Right lobe of liver (tissue), 6 donors: Measurements from ENCODE around the gene GRM3. TPM values are rescaled to one million over a fixed set of nuclear protein-coding genes. Genes with fewer than 3 reads are reported as not detected.

Experiments
- ATAC-seq, 4 donors: fragments of 200-7000 bp; cut with Tn5 transposase; one replicate each; pipeline ENCODE4 v1.9.1; 2020; ENCODE audit warnings: mild to moderate bottlenecking in 4 of 4, moderate library complexity in 4 of 4
- DNase-seq, 3 donors: peaks; one replicate each; pipeline ENCODE4 v3.0.0-alpha.2; 2020
- H3K27ac ChIP-seq, 3 donors: fragments of 200-600 bp; one replicate each; pipeline ENCODE4 v1.8.0; 2022
- H3K27me3 ChIP-seq, 2 donors: fragments of 200-600 bp; one replicate each; pipeline ENCODE4 v1.8.0; 2022
- H3K36me3 ChIP-seq, 4 donors: fragments of 200-600 bp; sonication (generic) in 1 of 4; one replicate each; pipeline versions ENCODE4 v1.5.1 to v1.8.0; 2017 to 2022; ENCODE audit warnings: control low read depth in 1 of 4
- H3K4me1 ChIP-seq, 4 donors: fragments of 200-600 bp; sonication (generic) in 1 of 4; one replicate each; pipeline versions ENCODE4 v1.5.1 to v1.8.0; 2017 to 2022; ENCODE audit warnings: control low read depth in 1 of 4
- H3K4me3 ChIP-seq, 3 donors: fragments of 200-600 bp; one replicate each; pipeline ENCODE4 v1.8.0; 2022
- H3K9me3 ChIP-seq, 4 donors: fragments of 200-600 bp; sonication (generic) in 1 of 4; one replicate each; pipeline versions ENCODE4 v1.5.1 to v1.8.0; 2017 to 2022; ENCODE audit warnings: control low read depth in 1 of 4
- CTCF ChIP-seq, 4 donors: fragments of 200-600 bp in 3 of 4; fragments of 450-650 bp in 1 of 4; IDR thresholded peaks; one replicate each; pipeline versions ENCODE4 v1.5.1 to v1.8.0; 2016 to 2022; ENCODE audit warnings: antibody characterized with exemption in 4 of 4, mild to moderate bottlenecking in 2 of 4
- POLR2A ChIP-seq: fragments of 450-650 bp; IDR thresholded peaks from one replicate; pipeline ENCODE4 v1.6.1; 2017; ENCODE audit warnings: antibody characterized with exemption, mild to moderate bottlenecking
- WGBS: methylation state at CpG from one replicate; pipeline ENCODE4 v1.1.6; 2018; ENCODE audit warnings: low coverage, low lambda C conversion rate; ENCODE audit not compliant: insufficient coverage; ENCODE audit errors: missing lambda C conversion rate; 5-methylcytosine and 5-hydroxymethylcytosine counted together
- intact Hi-C, 2 donors: fragments of 100-400 bp; cut with DNase I; formaldehyde crosslinking; loops; one replicate each; pipeline versions ENCODE4 v1.11.2 to v1.14.1; 2022
- total RNA-seq, 6 experiments: library from RNA; depleted of rRNA in 2 of 6; stranded (reverse); fragments of >200 nt in 2 of 6; fragmentation: NEBNext Ultra II Directional in 3 of 6; extraction: Animal tissue kit (Norgen Biotek cat#: 25700) in 3 of 6; gene quantifications; one replicate each; pipeline versions ENCODE4 v1.1.0 to v1.2.4, GENCODE V29; 2016 to 2023
- donor health status: DM: no; HTN: yes; CAD: no.
- donor health status: DM: no; HTN: no; CAD: no.
- donor health status: DM: no; HTN: no; CAD: no.
- donor health status: DM: no; HTN: yes; CAD: no.
- donor health status: DM: no; HTN: yes; CAD: no.

Gene GRM3
- total RNA-seq, 6 experiments from 2014 or later, result 0.12 TPM; not detected in 5

DNA sequence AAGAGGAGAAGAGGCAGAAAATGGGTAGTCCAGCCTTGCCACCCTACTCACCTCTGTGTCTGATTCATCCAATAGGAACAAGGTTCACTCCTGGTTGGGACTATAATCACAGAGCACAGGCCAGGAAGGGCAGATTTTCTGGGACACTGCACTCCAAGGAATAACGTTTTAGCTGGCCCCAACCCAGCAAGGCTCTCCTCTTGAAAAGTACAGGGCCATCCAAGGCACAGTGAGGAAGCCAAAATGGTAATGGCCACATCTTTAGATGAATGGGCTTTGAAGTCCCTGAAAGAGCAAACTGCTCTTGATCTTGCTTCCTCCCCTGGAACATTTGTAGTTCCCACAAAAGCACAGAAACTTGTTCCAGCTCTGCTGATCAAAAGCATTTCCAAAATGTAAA lies 149.4 kb downstream of the GRM3 start:
- 13% methylated on average over 1 of the region's 1 CpG for WGBS
- ATAC-seq (no peak), DNase-seq (no peak)
- TF ChIP-seq CTCF (IDR thresholded peaks at IDR 0.05), result no peak
- no peak for TF ChIP-seq POLR2A
- Histone ChIP-seq H3K27ac (no peak overlapping the region), H3K27me3 (no peaks in the 10 kb centered on the region), H3K4me1 (no peaks in the 10 kb centered on the region), H3K4me3 (no peak overlapping the region), H3K9me3 (no peaks in the 10 kb centered on the region), H3K36me3 (no peaks in the 10 kb centered on the region)
- intact Hi-C loops, result no loop called here

DNA sequence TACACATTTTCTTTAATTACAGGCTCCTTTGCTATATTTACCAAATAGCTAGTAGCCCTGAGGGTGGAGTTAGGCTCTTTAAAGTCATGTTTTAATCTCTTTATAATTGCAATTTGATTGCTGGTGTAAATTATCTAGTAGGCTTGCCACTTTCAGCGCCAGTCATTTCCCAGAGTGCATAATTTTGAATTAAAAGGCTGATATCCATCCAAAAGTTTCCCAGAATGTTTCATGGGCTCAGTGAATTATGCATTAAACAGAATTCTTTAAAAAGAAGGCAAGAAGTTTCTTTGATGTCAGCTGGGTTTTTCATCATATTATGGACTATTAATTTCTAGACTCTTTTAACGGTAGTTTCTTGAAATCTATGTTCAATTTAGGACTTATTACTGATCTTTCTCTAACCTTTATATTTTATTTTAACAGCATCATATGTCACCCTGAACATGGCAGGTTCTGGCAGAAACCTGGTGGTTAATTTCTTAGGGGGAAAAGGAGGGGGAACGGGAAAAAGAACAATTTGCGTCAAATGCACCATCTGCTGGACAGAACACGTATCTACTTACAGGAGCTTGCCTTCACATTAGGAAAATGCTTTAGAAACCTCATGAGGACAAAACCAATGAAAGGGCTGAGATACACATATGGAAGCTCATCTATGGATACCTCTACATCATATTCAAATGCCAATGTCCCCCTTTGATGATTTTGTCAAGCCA lies 171.1 kb downstream of the GRM3 start:
- peak in 1 of 4 donors; percentile 41 for ATAC-seq

GRCh38 chr7:86815556-86815955 lies 171.8 kb downstream of the GRM3 start:
- 54% methylated on average over 1 of the region's 1 CpG for WGBS
- Histone ChIP-seq H3K9me3 (no peaks in the 10 kb centered on the region), H3K27me3 (no peaks in the 10 kb centered on the region), H3K36me3 (no peaks in the 10 kb centered on the region), H3K4me1 (no peaks in the 10 kb centered on the region), H3K4me3 (no peak overlapping the region), H3K27ac (no peak overlapping the region)
- DNase-seq (no peak), ATAC-seq (no peak)
- intact Hi-C loops, result no loop called here
- no peak for TF ChIP-seq POLR2A
- TF ChIP-seq CTCF (IDR thresholded peaks at IDR 0.05), result no peak

More for the DNA sequence above, 171.1 kb downstream of the GRM3 start:
- H3K27me3 ChIP-seq, result no peaks in the 10 kb centered on the region
- H3K4me1 ChIP-seq, result no peaks in the 10 kb centered on the region
- DNase-seq, result no peak
- no peak overlapping the region for H3K27ac ChIP-seq
- WGBS, result 28% methylated on average over 5 of the region's 5 CpGs
- H3K36me3 ChIP-seq, result no peaks in the 10 kb centered on the region
- peak; percentile 24 to 45 (median 36) for TF ChIP-seq CTCF (IDR thresholded peaks at IDR 0.05)
- TF ChIP-seq POLR2A, result no peak
- no peak overlapping the region for H3K4me3 ChIP-seq
- intact Hi-C loops, result no loop called here
- no peaks in the 10 kb centered on the region for H3K9me3 ChIP-seq

- Histone ChIP-seq H3K4me3 (no peak overlapping the region), H3K27ac (no peak overlapping the region), H3K36me3 (no peaks in the 10 kb centered on the region), H3K4me1 (no peaks in the 10 kb centered on the region), H3K9me3 (no peaks in the 10 kb centered on the region), H3K27me3 (no peaks in the 10 kb centered on the region)
- intact Hi-C loops, result no loop called here
- DNase-seq (no peak), ATAC-seq (no peak)
- 90% methylated on average over 2 of the region's 2 CpGs for WGBS
- no peak for TF ChIP-seq POLR2A
- TF ChIP-seq CTCF (IDR thresholded peaks at IDR 0.05), result no peak
These were observed 175.2 kb downstream of the GRM3 start for GRCh38 chr7:86818903-86819302.
